AG10803 (cell line): ENCODE measurements around the gene SLC9B1.
"Not testable (repeated sequence)": the region's sequence is repeated elsewhere in the genome, so short reads cannot be mapped to it uniquely, and the experiment has no call there.

Experiments
- DNase-seq: peaks from one replicate; pipeline ENCODE4 v3.0.0; 2010; ENCODE audit warnings: low read depth
- H3K4me3 ChIP-seq: 2 replicates; pipeline ENCODE4 v1.5.1; 2011; ENCODE audit warnings: mild to moderate bottlenecking, low read length, control low read depth
- CTCF ChIP-seq: conservative IDR thresholded peaks from 2 replicates; pipeline ENCODE4 v1.5.1; 2011; ENCODE audit warnings: mild to moderate bottlenecking, low read length, control low read depth, inconsistent platforms

The SLC9B1 gene

GRCh38 chr4:102981005-102981404 is 38.5 kb downstream of the SLC9B1 start:
- TF ChIP-seq CTCF = no peak
- H3K4me3 ChIP-seq = no peak overlapping the region
- DNase-seq = no peak

- DNase-seq, H3K4me3 ChIP-seq: not testable (repeated sequence)
These were observed 57.7 kb downstream of the SLC9B1 start for GRCh38 chr4:102961813-102962212.

GRCh38 chr4:102959496-102959895 is 60.0 kb downstream of the SLC9B1 start:
- no peak for TF ChIP-seq CTCF
- no peak overlapping the region for H3K4me3 ChIP-seq
- no peak for DNase-seq

- DNase-seq = no peak
- no peak for TF ChIP-seq CTCF
- H3K4me3 ChIP-seq = no peak overlapping the region
These were observed 74.4 kb downstream of the SLC9B1 start for GRCh38 chr4:102945066-102945465.

- DNase-seq, H3K4me3 ChIP-seq: not testable (repeated sequence)
These were observed 81.4 kb downstream of the SLC9B1 start for GRCh38 chr4:102938063-102938462.

- no peak overlapping the region for H3K4me3 ChIP-seq
- no peak for TF ChIP-seq CTCF
- no peak for DNase-seq
These were observed 83.8 kb downstream of the SLC9B1 start for GRCh38 chr4:102935716-102936115.

GRCh38 chr4:102919697-102920096 is 99.8 kb downstream of the SLC9B1 start:
- not testable (repeated sequence) for H3K4me3 ChIP-seq, DNase-seq

GRCh38 chr4:102918859-102919258 is 100.6 kb downstream of the SLC9B1 start:
- DNase-seq = no peak
- no peak overlapping the region for H3K4me3 ChIP-seq
- no peak for TF ChIP-seq CTCF

- no peak for TF ChIP-seq CTCF
- no peak overlapping the region for H3K4me3 ChIP-seq
- DNase-seq = no peak
These were observed 117.7 kb downstream of the SLC9B1 start for GRCh38 chr4:102901804-102902203.

- H3K4me3 ChIP-seq, DNase-seq: not testable (repeated sequence)
These were observed 121.9 kb downstream of the SLC9B1 start for GRCh38 chr4:102897610-102898009.

- not testable (repeated sequence) for H3K4me3 ChIP-seq, DNase-seq
These were observed 123.0 kb downstream of the SLC9B1 start for GRCh38 chr4:102896547-102896946.

GRCh38 chr4:102889866-102890265 is 129.6 kb downstream of the SLC9B1 start:
- H3K4me3 ChIP-seq, DNase-seq: not testable (repeated sequence)

GRCh38 chr4:102888570-102888969 is 130.9 kb downstream of the SLC9B1 start:
- DNase-seq, H3K4me3 ChIP-seq: not testable (repeated sequence)
